Retina (tissue), 1 donor: ENCODE data around the gene FOXP4.
A peak's percentile ranks its signal among the peaks of the same experiment; 100 is the strongest.

ENCODE experiments used
- DNase-seq: peaks from one replicate; pipeline ENCODE4 v3.0.0-alpha.2; 2016

Gene FOXP4

DNA sequence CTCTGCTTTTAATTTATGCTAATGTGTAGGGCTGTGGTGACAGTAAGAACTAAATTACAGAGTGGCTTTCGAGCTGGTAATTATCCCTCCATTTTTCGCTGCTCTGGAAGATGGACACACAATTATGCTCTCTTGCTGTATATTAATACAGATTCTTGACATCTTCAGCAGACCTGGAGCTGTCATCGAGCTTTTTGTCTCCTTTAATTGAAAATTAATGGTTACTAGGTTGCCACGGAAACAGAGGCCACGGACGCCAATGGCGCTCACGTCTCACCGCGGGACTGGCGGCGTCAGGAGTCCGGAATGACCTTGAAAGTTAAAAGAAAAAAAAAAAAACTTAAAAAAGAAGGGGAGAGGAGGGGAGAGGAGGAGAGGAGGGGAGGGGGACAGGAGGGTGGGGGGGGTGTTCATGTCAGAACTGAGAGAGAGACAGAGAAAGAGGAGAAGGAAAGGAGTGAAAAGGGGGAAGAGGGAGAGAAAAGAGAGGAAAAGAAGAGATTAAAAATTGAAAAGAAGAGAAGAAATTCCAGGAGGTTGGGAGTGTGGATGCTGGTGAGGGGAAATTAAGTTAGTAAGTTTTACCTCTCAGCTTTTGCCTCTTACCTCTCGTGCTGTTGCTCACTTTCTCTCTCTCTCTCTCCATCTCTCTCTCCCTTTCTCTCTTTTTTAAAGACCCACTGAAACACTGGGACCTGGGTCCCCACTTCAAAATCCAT lies 22.1 kb upstream of the FOXP4 start:
- DNase-seq, result peak; percentile 55

DNA sequence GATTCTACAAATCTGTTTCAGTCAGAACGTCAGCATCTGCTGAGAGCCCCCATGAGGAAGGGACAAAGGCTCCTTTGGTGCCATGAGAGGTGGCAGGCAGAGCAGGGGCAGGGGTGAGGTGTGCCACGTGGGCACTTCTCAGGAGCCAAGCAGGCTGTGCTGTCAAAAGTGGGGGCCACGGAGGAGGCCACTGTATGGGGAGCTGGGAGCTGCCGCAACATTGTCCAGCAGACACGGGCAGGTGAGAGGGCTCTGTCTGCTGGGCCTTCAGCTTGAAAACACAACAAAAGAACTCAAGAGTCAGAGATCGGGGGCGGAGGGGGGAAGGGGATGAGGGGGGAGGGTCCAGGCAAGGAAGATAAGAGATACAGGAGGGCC lies 21.6 kb upstream of the FOXP4 start:
- no peak for DNase-seq

DNA sequence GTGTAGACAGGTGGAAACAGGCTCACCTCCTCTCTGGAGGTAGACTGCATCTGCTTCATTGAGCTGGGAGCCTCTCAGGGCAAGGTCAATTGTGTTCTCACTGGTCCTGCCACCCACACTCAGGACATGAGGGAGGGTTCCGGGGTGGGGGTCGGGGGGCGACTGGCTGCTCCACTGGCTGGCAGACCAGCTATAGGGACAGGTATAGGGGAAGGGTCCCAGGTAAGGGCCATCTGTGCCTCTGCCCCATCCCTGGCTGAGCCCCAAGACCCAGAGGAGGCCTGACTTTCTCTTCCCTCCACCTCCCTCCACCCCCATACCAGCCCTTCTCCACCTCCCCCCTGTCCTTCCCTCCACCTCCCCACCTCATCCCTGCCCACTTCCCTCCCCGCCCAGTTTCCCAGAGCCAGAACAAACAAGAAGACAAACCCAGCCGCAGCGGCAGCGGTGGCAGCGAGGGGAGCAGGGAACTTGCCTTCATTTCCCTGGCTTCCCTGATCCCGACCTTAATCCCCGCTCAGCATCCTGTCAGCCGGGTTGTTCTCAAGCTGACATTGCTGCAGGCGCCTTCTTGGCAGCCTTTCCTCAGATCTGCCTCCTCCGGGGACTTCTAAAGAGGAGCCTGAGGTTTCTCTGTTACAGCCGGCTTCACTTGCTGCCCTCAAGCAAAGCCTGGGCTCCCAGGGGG lies 18.3 kb upstream of the FOXP4 start:
- peak; percentile 73 for DNase-seq

DNA sequence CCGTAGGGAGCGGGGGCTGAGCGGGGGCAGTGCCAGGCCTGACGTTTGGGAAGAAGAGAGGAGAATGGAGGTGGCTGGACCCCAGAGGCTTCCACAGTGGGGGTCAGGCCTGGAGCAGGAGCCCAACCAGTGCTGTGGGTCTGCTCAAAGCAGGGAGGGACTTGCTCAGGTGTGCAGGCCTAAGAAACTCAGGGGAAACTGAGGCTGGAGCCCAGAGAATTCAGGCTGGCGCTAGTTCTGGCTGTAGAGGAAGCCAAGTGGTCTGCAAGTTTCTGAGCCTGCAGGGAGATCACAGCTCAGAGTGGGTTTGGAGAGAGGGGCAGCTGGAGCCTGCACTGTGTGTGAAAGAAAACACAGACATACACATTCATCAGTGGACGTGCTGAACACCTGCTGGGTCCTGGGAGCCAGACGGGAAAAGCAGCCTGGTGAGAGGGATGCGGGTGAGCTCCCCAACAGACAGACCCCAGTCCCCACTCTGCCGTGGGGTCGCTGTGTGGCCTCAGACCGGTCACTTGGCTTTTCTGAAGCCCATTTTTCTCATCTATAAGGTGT lies 17.7 kb upstream of the FOXP4 start:
- DNase-seq, result no peak

DNA sequence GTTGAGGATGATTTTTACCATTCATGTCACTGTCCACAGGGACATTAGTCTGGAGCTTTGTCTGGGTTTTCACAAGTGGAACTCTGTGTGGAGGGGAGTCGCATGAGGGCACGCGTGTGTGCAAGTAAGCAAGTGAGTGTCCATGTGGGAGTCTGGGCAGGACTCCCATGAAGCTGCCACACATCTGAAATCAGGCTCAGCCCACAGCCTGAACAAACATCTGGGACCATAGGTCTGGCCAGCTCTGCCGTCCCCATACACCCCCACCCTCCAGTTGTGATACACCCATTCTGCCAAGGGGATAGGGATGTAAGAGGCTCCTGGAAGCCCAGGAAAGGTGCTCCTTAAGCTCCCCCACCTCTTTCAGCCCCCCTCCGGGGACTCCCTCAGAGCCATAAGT lies 17.1 kb upstream of the FOXP4 start:
- DNase-seq, result no peak

DNA sequence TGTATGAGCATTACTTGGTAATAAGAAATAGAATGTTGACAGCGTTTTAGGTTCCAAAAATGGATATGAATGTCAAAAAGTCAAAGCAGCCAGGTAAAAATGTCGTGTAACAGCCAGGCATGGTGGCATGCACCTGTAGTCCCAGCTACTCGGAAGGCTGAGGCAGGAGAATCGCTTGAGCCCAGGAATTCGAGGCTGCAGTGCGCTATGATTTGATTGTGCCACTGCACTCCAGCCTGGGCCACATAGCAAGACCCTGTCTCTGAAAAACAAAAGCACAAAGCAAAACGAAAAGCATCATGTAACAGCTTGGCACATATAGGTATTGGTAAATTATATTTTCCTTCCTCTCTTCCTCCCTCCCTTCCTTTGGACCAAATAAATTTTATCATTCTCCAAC lies 16.2 kb upstream of the FOXP4 start:
- DNase-seq, result no peak

DNA sequence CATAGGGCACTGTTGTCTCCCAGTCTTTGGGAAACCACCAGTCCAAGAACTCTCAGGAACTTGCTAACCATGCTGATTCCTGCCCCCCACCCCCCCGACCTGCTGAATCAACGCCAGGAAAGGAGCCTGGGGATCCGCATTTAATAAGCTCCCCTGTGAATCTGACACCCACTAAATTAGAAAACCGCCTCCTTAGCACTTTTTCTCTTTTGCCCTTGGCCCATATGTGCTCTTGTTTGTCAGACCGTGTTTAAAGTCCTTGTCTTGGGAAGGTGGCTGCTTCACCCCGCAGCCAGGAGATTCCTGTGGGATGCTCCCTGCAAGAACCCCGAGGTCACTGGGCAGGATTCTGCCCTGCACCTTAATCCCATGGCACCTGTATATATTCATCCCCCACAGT lies 15.7 kb upstream of the FOXP4 start:
- no peak for DNase-seq

DNA sequence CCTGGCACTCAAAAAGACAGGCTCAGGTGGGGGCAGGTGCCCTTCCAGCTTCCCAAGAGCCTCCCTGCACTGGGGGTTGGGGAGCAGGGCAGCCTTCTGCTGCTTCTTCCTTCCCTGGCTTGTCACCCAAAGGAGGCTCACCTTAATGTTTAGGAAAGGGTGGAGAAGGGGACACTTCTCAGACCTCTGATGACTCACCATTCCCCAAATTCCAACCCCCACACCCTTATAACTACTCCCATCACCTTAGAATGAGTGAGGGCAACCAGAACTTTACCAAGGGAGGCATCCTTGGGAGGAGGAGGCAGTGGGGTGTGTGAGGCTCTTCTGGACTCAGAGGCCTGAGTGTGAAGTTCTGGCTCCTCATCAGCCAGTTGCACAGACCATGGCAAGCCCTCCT lies 15.2 kb upstream of the FOXP4 start:
- no peak for DNase-seq

DNA sequence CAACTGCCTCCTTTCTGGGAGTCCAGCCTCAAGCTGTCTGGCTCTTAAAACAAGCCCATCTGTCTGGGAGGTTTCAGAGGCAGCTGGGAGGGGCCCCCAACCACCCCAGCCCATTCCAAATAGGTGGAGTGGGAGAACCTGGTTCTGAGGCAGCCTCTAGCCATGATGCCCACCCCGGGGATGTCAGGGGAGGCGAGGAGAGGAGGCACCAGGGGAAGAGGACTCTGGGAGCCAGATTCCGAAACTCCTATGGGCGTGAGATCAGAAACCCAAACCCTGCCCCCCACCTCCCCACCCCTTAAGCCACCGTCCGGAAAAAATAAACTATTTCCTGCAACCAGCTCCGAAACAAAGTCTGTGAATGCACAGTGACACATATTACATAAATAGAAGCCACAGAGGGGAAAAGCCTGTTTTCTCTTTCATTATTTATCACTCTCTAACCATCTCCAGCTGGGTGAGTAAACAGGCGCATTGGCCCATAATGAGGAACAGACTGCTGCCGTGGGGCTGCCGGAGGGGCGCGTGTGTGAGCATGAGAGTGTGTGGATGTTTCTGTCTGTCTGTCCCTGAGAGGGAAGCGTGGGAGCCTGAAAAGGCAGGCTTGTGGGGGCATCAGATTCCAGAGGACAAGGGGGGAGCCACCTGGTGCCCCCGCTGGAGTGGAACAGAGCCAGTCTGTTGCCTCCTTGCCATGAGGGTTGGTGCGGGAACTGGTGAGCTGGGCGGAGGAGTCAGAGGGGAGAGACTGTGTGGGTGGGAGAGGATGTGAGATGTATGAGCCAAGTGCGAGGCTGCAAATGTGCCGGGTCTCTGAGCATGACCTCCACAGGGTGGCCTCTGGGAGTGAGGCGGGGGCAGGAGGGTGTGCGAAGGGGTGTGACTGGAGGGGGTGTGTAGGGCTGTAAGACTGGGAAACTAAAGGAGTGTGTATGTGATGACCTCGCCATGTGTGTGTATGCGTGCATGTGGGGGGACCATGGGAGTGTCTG lies 14.3 kb upstream of the FOXP4 start:
- DNase-seq, result no peak

DNA sequence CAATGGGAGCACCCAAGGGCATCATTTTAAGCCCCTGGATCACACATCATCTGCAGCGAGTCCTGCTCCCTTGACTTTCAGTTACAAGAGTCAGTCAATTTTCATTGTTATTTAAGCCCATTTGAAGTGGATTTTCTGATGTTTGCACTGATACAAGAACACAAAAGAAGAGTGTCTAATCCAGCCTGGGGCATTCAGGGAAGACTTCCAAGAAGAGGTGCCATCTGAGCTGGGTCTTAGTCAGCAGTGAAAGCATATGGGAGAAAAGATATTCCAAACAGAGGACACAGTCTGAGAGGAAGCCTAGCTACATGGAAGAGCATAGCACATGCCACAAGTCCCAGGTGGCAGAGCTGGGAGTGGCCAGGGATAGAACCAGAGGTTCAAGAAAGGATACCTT lies 10.4 kb upstream of the FOXP4 start:
- no peak for DNase-seq

DNA sequence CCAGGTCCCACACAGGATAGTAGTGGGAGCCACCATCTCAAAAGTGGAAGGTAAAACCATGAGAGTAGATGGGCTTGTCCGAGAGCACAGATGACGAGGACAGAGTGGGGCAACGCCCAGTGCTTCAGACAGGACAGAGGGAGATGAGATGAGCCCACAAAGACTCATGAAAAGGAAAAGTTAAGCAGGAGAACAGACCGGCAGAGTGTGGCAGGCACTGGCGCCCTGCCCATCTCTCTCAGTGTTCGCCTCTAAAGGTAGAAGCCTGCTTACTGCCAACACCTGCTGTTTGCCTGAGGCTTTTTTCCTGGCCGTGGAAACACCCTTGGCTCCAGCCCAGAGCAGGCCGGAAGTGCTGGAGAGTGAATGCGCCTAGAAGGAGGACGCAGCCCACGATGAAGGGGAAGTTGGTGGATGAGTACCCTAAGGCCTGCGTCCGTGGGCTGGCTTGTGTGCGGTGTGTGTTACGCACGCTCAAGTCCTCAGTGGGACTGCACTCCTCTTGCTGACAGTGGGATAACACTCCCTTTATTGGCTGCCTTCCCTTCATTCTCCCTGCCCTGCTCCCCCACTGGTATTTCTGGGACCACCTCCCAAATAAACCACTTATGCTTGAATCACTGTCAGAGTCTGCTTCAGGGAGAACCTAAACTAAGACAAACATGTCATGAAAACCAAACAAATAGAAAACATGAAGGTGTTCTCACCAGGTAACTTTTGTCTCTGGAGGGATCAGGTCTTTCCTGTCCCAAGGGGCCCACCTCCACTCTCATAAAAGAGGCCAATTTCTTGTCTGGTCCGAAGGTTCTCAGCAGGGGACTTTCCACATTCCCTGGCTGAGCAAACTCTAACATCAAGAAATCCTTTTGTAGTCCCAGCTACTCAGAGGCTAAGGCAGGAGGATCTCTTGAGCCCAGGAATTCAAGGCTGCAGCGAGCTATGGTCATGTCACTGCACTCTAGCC lies 9.1 kb upstream of the FOXP4 start:
- DNase-seq, result no peak

DNA sequence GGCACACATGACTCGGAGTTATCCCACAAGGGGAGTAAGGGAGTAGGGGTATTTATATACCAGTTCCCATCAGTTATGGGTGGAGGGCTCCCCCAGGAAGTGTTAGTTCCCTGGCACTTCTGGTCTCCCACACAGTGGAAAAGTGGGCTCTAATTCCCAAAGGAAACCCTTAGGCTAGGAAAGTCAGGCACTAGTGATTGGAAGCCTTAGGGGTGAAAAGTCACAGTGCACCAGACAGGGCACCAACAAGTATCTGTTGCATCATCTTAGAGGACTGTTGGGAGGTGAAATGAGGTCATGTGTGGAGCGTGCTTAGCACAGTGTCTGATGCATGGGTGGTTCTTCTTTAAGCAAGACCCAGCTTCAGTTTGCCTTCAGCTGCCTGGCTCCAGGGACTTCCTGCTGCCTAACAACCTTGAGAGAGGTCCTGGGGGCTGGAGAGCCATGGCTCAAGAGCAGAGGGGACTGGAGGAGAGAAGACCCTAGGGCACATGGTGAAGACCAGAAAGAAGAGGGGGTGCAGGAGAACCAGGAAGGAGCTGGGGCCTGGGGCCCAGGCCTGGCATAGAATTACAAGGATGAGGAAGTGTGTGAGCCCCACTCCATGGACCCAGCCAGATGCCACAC lies 7.5 kb upstream of the FOXP4 start:
- DNase-seq, result no peak

DNA sequence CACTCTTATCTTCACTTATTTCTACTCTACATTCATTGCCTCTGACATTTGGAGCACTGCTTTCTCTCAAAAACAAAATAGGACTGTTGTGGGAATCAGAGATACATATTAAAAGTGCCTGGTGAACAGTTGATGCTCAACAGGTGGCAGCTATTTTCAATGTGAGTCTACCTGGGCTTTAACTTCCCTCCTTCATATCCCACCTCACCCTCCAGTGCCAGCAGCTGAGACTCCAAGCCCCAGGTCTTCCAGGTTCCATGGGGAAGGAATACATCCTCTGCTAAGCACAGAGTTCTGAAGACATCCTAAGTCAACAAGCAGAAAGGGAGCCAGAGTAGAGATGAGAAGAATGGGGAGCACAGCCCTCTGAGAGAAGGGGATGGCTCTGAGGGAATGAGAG lies 7.0 kb upstream of the FOXP4 start:
- DNase-seq, result no peak

DNA sequence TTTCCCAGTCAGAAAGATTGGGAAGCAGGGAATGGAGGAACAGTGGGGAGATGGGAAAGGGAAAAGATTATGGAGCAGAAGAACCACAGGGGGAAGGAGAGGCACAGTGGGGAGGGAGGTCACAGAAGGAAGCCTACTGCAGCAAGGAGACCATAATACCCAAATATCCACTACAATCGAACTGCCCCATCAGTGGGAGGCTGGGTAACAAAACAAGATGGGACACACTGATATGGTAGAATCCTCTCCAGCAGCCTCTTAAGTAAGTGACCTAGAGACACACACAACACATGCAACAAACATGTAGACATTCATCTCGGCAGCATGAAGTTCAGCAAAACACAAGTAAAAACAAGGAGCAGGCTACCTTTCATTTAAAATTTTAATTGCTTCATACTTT lies 4.8 kb upstream of the FOXP4 start:
- no peak for DNase-seq

DNA sequence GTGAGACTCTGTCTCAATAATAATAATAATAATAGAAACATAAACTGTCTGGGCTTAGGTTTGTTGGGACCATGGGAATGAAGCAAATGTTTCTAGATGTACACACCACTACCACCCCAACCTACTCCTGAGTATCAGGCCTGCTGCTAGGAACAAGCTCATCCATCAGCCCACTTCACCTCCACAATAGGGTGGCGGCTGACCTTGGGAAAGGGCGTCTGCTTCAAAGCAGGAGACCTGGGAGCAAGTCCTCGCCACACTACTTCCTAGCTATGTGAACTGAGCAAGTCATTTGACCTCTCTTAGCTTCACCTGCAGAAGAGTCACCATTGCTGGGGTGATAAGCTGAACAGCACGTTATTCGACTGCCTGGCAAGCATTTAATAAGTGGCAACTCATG lies 3.1 kb upstream of the FOXP4 start:
- DNase-seq, result no peak

DNA sequence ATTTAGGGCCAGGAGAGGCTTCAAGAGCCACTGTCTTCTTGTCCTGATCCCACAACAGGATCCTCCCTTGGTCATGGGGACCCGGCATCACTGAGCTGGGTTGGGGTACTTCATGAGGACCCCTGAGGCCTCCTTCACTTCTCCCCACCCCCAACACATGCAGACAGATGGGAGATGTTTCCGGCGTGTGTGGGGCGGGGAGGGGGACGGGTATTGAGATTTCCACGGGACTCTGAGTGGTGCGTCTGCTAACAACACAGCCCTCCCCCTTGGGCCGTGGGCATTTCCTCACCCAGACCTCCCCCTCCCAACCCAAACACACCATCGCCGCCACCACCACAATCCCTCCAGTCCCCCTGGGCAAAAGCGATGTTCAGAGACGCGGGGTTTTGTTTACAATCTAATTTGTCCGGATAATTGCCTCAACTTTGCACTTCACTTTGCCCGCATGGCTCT lies 906 bp upstream of the FOXP4 start:
- DNase-seq, result no peak

DNA sequence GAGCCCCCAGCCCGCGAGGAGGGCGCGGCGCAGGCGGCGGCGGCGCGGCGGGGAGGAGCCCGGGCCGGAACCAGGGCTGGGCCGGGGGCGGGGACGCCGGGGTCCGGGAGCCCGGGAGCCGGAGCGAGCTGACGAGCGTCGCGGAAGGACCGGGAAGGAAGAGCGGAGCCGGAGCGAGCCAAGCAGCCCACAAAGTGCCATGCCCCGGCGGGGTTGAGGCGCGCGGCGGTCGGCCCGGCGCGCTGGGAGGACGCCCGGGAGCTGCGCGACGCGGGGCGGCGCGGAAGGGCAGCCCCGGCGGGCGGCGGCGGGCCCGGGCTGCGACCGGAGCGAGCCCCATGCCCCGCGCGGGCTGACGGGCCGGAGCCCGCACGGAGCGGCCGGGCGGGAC lies 289 bp downstream of the FOXP4 start:
- no peak for DNase-seq

DNA sequence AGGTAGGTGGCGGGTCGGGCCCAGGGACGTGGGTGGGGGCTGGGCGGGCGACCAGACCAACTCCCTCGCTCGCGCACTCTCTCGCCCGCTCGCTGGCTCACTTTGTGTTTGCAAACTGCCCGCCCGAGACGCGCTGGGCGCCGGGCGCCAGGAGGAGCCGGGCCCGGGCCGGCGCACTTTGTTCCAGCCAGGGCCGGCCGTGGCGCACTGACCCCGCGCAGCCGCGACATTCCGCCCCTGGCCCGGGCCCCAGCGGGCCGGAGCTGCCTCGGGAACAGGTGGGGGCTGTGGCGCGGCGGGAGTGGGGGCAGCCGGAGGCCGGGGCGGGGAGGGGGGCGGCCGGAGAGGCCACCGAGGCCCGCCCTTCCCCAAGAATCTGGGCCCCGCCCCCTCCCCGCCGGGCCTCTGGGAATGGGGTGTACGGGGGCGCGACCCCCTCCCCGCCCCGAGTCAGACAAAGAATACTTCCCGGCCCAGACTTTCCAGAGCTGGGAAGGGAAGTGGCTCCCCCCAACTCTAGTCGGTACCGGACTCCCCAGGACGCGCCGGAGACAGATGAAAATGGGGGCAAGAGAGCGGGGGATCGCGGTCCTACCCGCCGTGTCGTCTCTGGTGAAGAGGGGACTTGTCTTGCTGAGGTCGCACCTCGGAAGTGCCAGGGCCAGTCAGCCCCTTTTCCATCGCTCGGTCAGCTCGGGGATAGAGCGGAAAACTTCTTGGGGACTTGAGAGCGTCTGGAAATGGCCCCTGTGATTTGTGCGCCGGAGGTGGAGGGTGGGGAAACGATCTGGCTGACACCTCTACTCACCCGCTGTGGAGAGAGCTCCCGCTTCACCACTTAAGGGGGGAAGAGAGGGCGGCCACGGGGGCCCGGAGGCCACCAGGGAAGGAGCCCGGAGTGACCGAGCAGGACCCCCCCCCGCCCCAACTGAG lies 951 bp downstream of the FOXP4 start:
- DNase-seq, result no peak

DNA sequence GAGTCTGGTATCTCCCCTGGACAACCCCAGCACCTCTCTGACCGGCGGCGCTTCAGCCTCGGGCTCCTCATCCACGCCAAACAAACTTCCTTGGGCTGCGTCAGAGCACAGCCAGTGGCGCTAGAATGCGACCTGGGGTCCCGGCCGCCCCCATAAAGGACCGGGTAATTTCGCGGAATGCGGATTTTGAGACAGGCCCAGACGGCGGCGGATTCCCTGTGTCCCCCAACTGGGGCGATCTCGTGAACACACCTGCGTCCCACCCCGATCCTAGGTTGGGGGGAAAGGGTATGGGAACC lies 1.6 kb downstream of the FOXP4 start:
- no peak for DNase-seq

DNA sequence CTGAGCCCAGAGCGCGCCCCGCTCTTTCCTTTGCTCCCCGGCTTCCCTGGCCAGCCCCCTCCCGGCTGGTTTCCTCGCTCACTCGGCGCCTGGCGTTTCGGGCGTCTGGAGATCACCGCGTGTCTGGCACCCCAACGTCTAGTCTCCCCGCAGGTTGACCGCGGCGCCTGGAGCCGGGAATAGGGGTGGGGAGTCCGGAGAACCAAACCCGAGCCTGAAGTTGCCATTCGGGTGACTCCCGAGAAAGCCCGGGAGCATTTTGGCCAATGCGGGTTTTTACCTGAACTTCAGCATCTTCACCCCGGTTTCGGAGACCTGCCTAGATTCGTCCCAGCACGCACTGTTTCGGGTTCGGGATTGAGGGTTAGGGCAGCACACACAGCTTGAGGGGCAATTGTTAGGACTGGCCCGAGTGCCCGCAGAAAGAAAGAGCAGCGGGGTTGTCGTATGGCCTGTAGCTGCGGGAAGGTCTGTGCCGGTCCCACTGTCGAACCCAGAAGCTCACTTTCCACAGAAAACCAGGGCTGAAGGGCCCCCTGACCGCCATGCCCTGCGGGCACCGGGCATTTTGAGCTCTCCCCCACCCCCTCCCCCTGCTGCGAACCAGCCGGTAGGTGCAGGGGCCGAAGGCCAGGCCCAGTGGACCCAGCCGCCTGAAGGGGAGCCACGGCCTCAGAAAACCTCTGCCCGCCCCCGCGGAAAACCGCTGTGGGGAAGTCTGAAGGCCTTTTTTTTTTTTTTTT lies 2.1 kb downstream of the FOXP4 start:
- no peak for DNase-seq
